Measurements from ENCODE around the gene COA3.

Gene COA3

DNA sequence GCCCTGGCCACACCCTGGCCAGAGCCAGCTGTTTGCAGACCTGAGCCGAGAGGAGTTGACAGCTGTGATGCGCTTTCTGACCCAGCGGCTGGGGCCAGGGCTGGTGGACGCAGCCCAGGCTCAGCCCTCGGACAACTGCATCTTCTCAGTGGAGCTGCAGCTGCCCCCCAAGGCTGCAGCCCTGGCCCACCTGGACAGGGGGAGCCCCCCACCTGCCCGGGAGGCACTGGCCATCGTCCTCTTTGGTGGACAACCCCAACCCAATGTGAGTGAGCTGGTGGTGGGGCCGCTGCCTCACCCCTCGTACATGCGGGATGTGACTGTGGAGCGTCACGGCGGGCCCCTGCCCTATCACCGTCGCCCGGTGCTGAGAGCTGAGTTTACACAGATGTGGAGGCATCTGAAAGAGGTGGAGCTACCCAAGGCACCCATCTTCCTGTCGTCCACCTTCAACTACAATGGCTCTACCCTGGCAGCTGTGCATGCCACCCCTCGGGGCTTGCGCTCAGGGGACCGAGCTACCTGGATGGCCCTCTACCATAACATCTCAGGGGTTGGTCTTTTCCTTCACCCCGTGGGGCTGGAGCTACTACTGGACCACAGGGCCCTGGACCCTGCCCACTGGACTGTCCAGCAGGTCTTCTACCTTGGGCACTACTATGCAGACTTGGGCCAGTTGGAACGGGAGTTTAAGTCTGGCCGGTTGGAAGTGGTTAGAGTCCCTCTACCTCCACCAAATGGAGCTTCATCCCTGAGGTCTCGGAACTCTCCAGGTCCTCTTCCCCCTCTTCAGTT lies 46.5 kb upstream of the COA3 start:
- no peak for DNase-seq (ENCODE audit: low spot score)
- POLR2A ChIA-PET (ENCODE audit: low non-redundant PET), result no interaction called here
- CTCF ChIA-PET, result interaction anchor here (0.5 kb wide), 1 partner anchor 316 kb away, joined by 4 read pairs; no protein-coding TSS in a partner anchor
- no peak for TF ChIP-seq CTCF (conservative IDR thresholded peaks at IDR 0.05; ENCODE audit: low read depth)
- peak overlapping the region; percentile 50; the same call in 1 of the 2 replicates for H3K27ac ChIP-seq

DNA sequence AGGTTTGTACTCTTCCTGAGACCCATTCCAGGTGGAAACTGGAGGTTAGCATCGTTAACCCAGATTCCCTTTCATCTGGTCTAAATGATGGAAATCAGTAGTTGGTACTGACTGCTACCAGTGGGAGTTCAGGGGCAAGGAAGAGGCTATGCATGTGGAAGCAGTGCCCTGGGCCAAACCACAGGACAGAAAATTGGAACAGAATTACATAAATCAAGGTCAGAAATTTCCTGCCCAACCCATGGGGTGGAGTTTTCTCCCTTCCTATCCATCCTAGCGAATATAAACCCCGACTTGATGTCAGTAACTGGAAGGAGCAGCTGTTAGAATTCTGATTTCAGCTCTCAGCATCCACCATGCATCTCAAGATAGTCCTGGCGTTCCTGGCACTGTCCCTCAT lies 45.8 kb upstream of the COA3 start, which contains the start of gene AOC2:
Gene AOC2 (plus strand): TSS at position 310 of the 400 bp plus-strand sequence. CDS start 47 bp downstream, at position 357.
- no peak for TF ChIP-seq CTCF (conservative IDR thresholded peaks at IDR 0.05; ENCODE audit: low read depth)
- no peak for DNase-seq (ENCODE audit: low spot score)
- ChIA-PET POLR2A (ENCODE audit: low non-redundant PET) (no interaction called here), CTCF (interaction anchor here (0.6 to 2.1 kb wide), 3 partner anchors 37 to 94 kb away, joined by 3 to 12 read pairs (median 4); no protein-coding TSS in a partner anchor)
- H3K27ac ChIP-seq, result peak within 1 kb of the TSS; percentile 50; the same call in 1 of the 2 replicates

- H3K27ac ChIP-seq, result no peak overlapping the region
- peak; percentile 78 for DNase-seq (ENCODE audit: low spot score)
- peak; percentile 95 for TF ChIP-seq CTCF (conservative IDR thresholded peaks at IDR 0.05; ENCODE audit: low read depth)
- ChIA-PET CTCF (interaction anchor here (0.6 to 2.1 kb wide), 9 partner anchors 9 to 532 kb away, joined by 3 to 12 read pairs (median 4); partner anchors contain the start of gene BECN1), POLR2A (ENCODE audit: low non-redundant PET) (no interaction called here)
These were observed 44.9 kb upstream of the COA3 start for GRCh38 chr17:42843358-42843934.

GRCh38 chr17:42841975-42842685 lies 43.6 kb upstream of the COA3 start:
- ChIA-PET CTCF (interaction anchor here (1.0 to 2.1 kb wide), 2 partner anchors 96 to 100 kb away, joined by 3 to 12 read pairs; no protein-coding TSS in a partner anchor), POLR2A (ENCODE audit: low non-redundant PET) (interaction anchor here (0.5 kb wide), 1 partner anchor 103 kb away, joined by 7 read pairs; no protein-coding TSS in a partner anchor)
- H3K27ac ChIP-seq, result no peak overlapping the region
- no peak for TF ChIP-seq CTCF (conservative IDR thresholded peaks at IDR 0.05; ENCODE audit: low read depth)
- no peak for DNase-seq (ENCODE audit: low spot score)

GRCh38 chr17:42835732-42836131 lies 37.2 kb upstream of the COA3 start:
- H3K27ac ChIP-seq, result no peak overlapping the region
- no peak for TF ChIP-seq CTCF (conservative IDR thresholded peaks at IDR 0.05; ENCODE audit: low read depth)
- CTCF ChIA-PET, result interaction anchor here (0.7 kb wide), 1 partner anchor 56 kb away, joined by 4 read pairs; no protein-coding TSS in a partner anchor
- POLR2A ChIA-PET (ENCODE audit: low non-redundant PET), result no interaction called here
- DNase-seq (ENCODE audit: low spot score), result no peak
